ENCODE measurements around the gene LDHD. TPM values are rescaled to one million over a fixed set of nuclear protein-coding genes. Genes with fewer than 3 reads are reported as not detected.

The LDHD gene
- total RNA-seq (2011; cell fraction: chromatin; rRNA removed; ENCODE audit: low replicate concordance) = 0.48 and 1.4 TPM in 2 replicates
- 1.7 and 3.0 TPM in 2 replicates for total RNA-seq (2011; cell fraction: nucleolus; rRNA removed)
- 1.1 and 1.5 TPM in 2 replicates for total RNA-seq (2011; cell fraction: nucleoplasm; rRNA removed)
- total RNA-seq (2014; rRNA removed) (0.33 and 0.73 TPM in 2 replicates), total RNA-seq (2014; rRNA removed; fragmentation: Illumina TruSeq; extraction: Trizol) (not detected in 2 replicates), total RNA-seq (2015; rRNA removed; fragmentation: Illumina TruSeq; extraction: Trizol) (0.19 and 0.40 TPM in 2 replicates), total RNA-seq (2021) (0.69 and 0.83 TPM in 2 replicates), polyA plus RNA-seq (2011; rRNA removed) (0.08 and 0.33 TPM in 2 replicates), polyA plus RNA-seq (2014; fragmentation: Illumina TruSeq; extraction: Trizol) (0.19 and 0.25 TPM in 2 replicates), polyA plus RNA-seq (2014; fragmentation: Nextera tagmentation; extraction: Ambion mirVana) (not detected), polyA plus RNA-seq (2014; rRNA removed) (0.39 and 0.86 TPM in 2 replicates), polyA minus RNA-seq (2011; rRNA and poly(A)+ RNA removed) (0.21 TPM in 1 of 2 replicates, not detected in the other), Bru-seq, nascent RNA (percentile 40 among the genes with signal in this experiment), BruChase-seq, experiment 1, labeled RNA remaining after a 2-hour chase (not detected), BruChase-seq, experiment 2, labeled RNA remaining after a 6-hour chase (percentile 22 among the genes with signal in this experiment)
- polyA plus RNA-seq (2011; cell fraction: cytosol; rRNA removed) = 0.21 and 1.0 TPM in 2 replicates
- polyA plus RNA-seq (2011; cell fraction: nucleus; rRNA removed) = 0.42 and 2.2 TPM in 2 replicates
- 0.61 and 0.93 TPM in 2 replicates for polyA plus RNA-seq (2012)
- polyA minus RNA-seq (2011; cell fraction: cytosol; rRNA and poly(A)+ RNA removed) = not detected in 2 replicates
- 0.44 and 1.1 TPM in 2 replicates for polyA minus RNA-seq (2011; cell fraction: nucleus; rRNA and poly(A)+ RNA removed)
- long read RNA-seq, experiment 1, partial matches to known transcripts = 0 of 1 reads
- long read RNA-seq, experiment 1, other reads (novel, unspliced or antisense) = 0 of 1 reads
- long read RNA-seq, experiment 2, partial matches to known transcripts = 1 of 2 reads
- long read RNA-seq, experiment 2, other reads (novel, unspliced or antisense) = 0 of 2 reads
- long read RNA-seq, experiment 3 = 0 reads

DNA sequence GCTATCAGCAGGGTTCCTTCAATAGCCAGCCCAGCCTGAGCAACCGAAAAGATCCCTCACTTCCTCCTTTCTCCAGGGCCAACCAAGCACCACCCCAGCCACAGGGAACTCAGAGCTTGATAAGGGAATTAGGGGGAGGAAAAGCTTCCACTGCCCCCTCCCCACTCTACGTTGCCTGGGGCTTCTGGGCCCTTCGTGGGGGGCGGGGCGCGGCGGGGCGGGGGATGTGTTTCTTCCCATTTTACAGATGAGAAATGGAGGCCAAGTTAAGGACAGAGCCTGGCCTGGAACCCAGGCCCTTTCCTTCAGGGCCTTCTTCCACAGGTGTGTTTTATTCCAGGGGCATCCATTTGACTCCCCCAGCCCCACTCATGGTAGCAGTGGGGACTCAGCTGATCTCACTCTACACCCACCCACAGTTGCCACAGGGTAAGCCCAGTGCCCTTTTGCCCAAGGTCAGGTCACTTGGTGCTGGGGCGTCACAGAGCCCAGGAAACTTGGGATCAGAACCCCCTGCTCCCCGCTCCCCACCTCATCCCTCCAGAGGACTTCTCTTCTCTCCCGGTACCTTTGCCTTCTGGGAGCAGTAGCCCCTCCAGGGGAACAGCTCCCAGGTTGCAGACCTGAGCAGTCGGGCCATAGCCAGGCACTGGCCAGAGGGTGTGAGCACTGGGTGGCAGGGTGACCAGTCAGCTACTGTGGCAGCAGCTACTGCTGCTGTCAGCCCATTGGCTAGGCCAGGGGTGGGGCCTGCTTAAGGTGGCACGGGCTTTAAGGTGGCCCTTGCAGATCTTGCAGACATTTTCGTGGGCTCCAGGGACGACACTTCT, at the start of gene LDHD:
Gene LDHD (minus strand): TSS at position 700 of the 830 bp plus-strand sequence. CDS start 60 bp downstream, at position 640.
- Histone ChIP-seq H3K36me3 (ENCODE audit: control insufficient read depth, insufficient read depth, low read length) (no peaks in the 10 kb centered on the region), H3K4me1 (replicated peaks in 1 of 2; ENCODE audit: control insufficient read depth in 2 of 2, insufficient read depth in 2 of 2, low read length in 2 of 2) (peaks cover 8 to 54% of the 10 kb centered on the region in 2 experiments; a peak in 4 of 5 replicates), H3K4me3 (0 out of 2 replicates have a peak within 1 kb of the TSS, but pooled peaks have one; percentile 1), H3K9ac (ENCODE audit: insufficient read depth in 1 of 2, low read depth in 2 of 2, low read length in 2 of 2) (peak within 1 kb of the TSS in 1 of 2 experiments; percentile 84; a peak in 2 of 4 replicates), H2AFZ (ENCODE audit: low read depth, low read length) (peak within 1 kb of the TSS; percentile 74), H3K79me2 (ENCODE audit: control insufficient read depth, insufficient read depth, low read length) (no peaks in the 10 kb centered on the region), H3K9me3 (replicated peaks; ENCODE audit: control insufficient read depth, insufficient read depth, low read depth, low read length) (no peaks in the 10 kb centered on the region; the same call in 1 of the 2 replicates), H3K4me2 (ENCODE audit: insufficient read depth, low read length) (peak within 1 kb of the TSS; percentile 32; the same call in 1 of the 2 replicates), H3K9me1 (ENCODE audit: control insufficient read depth, insufficient read depth, low read length) (peaks cover 3% of the 10 kb centered on the region), H4K20me1 (replicated peaks; ENCODE audit: control insufficient read depth, insufficient read depth, low read length) (no peaks in the 10 kb centered on the region), H3K27ac (ENCODE audit: extremely low read depth, low read depth, low read length) (peak within 1 kb of the TSS; percentile 3; the same call in 1 of the 3 replicates), H3K27me3 (ENCODE audit: control insufficient read depth in 2 of 2, insufficient read depth in 2 of 2, low read length in 2 of 2) (no peaks in the 10 kb centered on the region)
- ChIA-PET POLR2A (interaction anchor here (0.6 to 2.3 kb wide), 5 partner anchors 8 to 450 kb away, joined by 3 to 7 read pairs (median 3); no protein-coding TSS in a partner anchor), CTCF (ENCODE audit: low intra/inter-chr PET ratio) (no interaction called here)
- DNase-seq (ENCODE audit: extremely low read depth in 1 of 4, low spot score in 3 of 4) (peak; percentile 55 to 79 (median 76)), FAIRE-seq (peak; percentile 85), ATAC-seq (peak; percentile 92)
- intact Hi-C loops (cut with micrococcal nuclease) = no loop called here
- 36% methylated on average over 14 of the region's 15 CpGs for WGBS (ENCODE audit: insufficient coverage, low coverage, missing lambda C conversion rate)
- no TSS peak for BruUV-seq (replicated peaks)
- in situ Hi-C loops (cut with MboI) = no loop called here
- TF ChIP-seq ADNP (tag; IDR thresholded peaks at IDR 0.05) (peak; percentile 91), HDAC2 (IDR thresholded peaks at IDR 0.05) (0 out of 2 replicates have a peak, but pooled peaks have one; percentile 22), POLR2G (IDR thresholded peaks at IDR 0.05; ENCODE audit: low read depth, low read length) (peak; percentile 45), ZBTB7A (IDR thresholded peaks at IDR 0.05; ENCODE audit: borderline replicate concordance, control insufficient read depth, low read depth, low read length) (peak; percentile 33; the same call in 1 of the 2 replicates), GABPB1 (CRISPR knock-in tag; IDR thresholded peaks at IDR 0.05) (0 out of 2 replicates have a peak, but pooled peaks have one; percentile 25), ARID1B (IDR thresholded peaks at IDR 0.05) (0 out of 2 replicates have a peak, but pooled peaks have one; percentile 11), TOE1 (IDR thresholded peaks at IDR 0.05; ENCODE audit: borderline replicate concordance) (peak; percentile 39; the same call in 1 of the 2 replicates), TOE1 (CRISPR knock-in tag; IDR thresholded peaks at IDR 0.05; ENCODE audit: borderline replicate concordance, low read depth) (no peak), FOS (IDR thresholded peaks at IDR 0.05; ENCODE audit: extremely low read depth, insufficient read length) (no peak), SPI1 (IDR thresholded peaks at IDR 0.05; ENCODE audit: borderline replicate concordance, low read depth, low read length) (peak; percentile 95), SIX5 (IDR thresholded peaks at IDR 0.05; ENCODE audit: borderline replicate concordance in 1 of 2, insufficient read depth in 1 of 2, low read depth in 1 of 2, low read length in 2 of 2) (no peak)
- TF ChIP-seq, protein P1, sequence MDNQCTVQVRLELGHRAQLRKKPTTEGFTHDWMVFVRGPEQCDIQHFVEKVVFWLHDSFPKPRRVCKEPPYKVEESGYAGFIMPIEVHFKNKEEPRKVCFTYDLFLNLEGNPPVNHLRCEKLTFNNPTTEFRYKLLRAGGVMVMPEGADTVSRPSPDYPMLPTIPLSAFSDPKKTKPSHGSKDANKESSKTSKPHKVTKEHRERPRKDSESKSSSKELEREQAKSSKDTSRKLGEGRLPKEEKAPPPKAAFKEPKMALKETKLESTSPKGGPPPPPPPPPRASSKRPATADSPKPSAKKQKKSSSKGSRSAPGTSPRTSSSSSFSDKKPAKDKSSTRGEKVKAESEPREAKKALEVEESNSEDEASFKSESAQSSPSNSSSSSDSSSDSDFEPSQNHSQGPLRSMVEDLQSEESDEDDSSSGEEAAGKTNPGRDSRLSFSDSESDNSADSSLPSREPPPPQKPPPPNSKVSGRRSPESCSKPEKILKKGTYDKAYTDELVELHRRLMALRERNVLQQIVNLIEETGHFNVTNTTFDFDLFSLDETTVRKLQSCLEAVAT (IDR thresholded peaks at IDR 0.05) = no peak
- TF ChIP-seq, protein P2, sequence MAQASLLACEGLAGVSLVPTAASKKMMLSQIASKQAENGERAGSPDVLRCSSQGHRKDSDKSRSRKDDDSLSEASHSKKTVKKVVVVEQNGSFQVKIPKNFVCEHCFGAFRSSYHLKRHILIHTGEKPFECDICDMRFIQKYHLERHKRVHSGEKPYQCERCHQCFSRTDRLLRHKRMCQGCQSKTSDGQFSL (CRISPR knock-in tag; IDR thresholded peaks at IDR 0.05) = no peak
- TF ChIP-seq, protein P2 (tag; IDR thresholded peaks at IDR 0.05) = 0 out of 4 replicates have a peak, but pooled peaks of 1 of the 2 experiments have one; percentile 45
